ENCODE results near the gene TRNP1. TPM values are rescaled to one million over a fixed set of nuclear protein-coding genes. Genes with fewer than 3 reads are reported as not detected.
"Not testable (repeated sequence)": the region's sequence is repeated elsewhere in the genome, so short reads cannot be mapped to it uniquely, and the experiment has no call there.

Gene TRNP1
- total RNA-seq (2014; rRNA removed; shearing (Covaris generic)), result 1.1 and 2.1 TPM in 2 replicates
- polyA plus RNA-seq (2014; cell fraction: nucleus; rRNA removed), result 2.1 and 2.6 TPM in 2 replicates

DNA sequence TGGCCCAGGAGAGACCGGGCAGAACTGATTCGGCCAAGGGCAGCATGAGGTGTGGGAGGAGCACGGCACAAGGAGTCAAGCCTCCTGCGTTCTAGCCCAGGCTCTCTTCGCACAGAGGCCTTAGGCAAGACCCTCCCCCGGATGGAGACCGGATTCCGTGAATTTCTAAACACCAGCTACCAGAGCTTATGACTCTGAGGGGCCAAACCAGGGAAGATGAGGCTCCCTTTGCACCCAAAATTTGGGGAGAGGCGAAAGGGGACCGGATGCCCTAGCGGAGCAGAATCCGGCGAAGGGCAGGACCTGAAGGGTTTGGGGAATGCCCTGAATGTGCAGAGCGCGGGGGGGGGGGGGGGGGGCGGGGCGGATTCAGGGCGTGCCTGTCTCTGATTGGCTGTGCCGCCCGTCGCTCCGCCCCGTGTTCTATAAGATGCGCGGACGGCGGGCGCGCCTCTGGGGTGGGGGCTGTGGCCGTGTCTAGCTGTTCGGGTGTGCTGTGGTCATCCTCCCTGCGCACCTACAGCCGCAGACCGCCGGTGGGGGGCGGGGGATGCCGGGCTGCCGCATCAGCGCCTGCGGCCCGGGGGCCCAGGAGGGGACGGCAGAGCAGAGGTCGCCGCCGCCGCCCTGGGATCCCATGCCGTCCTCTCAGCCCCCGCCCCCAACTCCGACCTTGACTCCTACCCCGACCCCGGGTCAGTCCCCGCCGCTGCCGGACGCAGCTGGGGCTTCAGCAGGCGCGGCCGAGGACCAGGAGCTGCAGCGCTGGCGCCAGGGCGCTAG lies at the start of gene TRNP1:
TRNP1 (plus strand) TSS at position 456 of the 783 bp plus-strand sequence; CDS start at position 551, 95 bp downstream.
- peak; percentile 47 for DNase-seq (ENCODE audit: extremely low read depth, low read depth)

- no peak for DNase-seq (ENCODE audit: extremely low read depth, low read depth)
Measured at GRCh38 chr1:26945138-26945537, 48.4 kb upstream of the TRNP1 start.

DNA sequence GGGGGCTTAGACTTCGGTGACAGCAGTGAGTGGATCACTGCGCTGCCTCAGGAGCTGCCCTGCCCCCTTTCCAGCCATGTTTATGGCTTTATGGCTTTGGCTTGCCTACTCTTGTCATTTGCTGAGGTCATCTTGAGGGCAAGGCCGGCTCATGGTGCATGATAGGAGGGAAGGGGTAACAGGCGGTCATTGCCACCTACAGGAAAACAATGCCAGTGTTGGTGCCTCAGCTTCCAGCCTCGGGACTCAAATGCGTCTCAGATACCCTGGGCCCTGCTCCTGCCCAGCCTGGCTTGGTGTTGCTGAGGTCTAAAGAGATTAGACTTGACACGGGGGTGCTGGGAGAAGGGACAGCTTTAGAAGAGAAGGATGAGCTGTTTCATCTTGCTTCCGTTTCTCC lies 47.8 kb upstream of the TRNP1 start:
- no peak for DNase-seq (ENCODE audit: extremely low read depth, low read depth)

GRCh38 chr1:26946270-26946669 lies 47.2 kb upstream of the TRNP1 start:
- no peak for DNase-seq (ENCODE audit: extremely low read depth, low read depth)

DNA sequence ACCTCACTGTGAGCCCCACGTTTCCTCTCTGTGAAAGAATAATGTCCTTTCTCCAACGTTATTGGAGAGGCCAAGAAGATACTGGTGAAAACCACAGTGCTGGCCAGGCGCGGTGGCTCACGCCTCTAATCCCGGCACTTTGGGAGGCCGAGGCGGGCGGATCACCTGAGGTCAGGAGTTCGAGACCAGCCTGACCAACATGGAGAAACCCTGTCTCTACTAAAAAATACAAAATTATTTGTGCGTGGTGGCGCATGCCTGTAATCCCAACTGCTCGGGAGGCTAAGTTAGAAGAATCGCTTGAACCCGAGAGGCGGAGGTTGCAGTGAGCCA lies 44.8 kb upstream of the TRNP1 start:
- DNase-seq (ENCODE audit: extremely low read depth, low read depth), result not testable (repeated sequence)

- no peak for DNase-seq (ENCODE audit: extremely low read depth, low read depth)
Measured at GRCh38 chr1:26949266-26949925, 44.1 kb upstream of the TRNP1 start.

GRCh38 chr1:26949926-26950319 lies 43.6 kb upstream of the TRNP1 start:
- DNase-seq (ENCODE audit: extremely low read depth, low read depth), result no peak

DNA sequence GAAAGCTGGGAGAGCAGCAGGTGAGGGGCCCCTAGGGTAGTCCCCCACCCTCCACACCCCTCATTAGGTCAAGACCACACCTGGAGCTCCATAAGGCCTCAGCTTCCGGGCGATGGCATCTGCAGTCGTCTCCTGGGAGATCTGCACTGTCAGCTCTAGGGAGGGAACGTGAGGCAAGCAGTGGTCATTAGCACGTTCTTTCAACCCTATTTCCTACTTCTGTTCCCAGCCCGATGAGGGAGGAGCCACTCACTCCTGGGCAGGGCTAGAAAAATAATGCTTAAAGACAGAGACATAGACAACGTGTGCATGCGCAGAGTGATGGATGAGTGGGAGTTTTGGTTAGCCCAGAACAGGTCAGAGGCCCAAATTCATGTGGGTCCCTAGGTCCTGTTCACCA lies 42.9 kb upstream of the TRNP1 start:
- DNase-seq (ENCODE audit: extremely low read depth, low read depth), result no peak

GRCh38 chr1:26951216-26951615 lies 42.3 kb upstream of the TRNP1 start:
- no peak for DNase-seq (ENCODE audit: extremely low read depth, low read depth)

- DNase-seq (ENCODE audit: extremely low read depth, low read depth), result no peak
Measured at GRCh38 chr1:26951821-26952497, 41.5 kb upstream of the TRNP1 start.

- DNase-seq (ENCODE audit: extremely low read depth, low read depth), result no peak
Measured at GRCh38 chr1:26953374-26953773, 40.1 kb upstream of the TRNP1 start.

DNA sequence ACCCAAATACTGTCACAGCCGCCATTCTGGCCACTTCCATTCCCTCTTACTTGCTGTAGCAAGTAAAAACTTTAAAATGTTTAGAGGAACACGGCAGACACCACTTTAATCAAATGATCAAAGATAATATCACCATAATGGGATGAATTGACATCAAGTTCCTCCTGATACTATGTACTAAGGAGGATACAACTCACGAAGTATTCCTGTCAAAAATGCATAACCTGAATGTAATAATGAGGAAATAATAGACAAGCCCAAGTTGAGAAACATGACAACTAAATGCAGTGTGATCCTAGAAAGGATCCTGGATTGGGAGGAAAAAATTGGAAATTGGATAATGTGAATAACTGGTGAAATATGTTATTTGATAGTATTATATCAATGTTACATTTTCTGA lies 37.2 kb upstream of the TRNP1 start:
- DNase-seq (ENCODE audit: extremely low read depth, low read depth), result no peak

DNA sequence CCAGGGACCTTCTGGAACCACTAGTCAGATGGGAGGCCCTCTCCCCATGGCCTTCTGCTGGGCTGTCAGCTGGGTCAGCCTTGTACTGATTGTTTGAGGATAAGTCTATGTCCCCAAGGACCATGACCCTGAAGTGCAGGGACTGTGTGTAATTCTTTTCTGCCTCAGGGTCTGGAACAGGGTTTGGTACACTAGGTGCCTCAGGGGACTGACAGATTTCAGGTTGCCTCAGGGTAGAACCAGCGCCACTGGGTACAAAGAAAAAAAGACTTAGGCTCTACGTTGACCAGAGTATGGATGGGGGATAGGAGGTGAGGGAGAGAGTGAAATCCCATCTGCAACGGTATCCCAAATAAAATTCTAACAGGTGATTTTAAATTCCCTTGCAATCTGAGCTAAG lies 36.2 kb upstream of the TRNP1 start:
- no peak for DNase-seq (ENCODE audit: extremely low read depth, low read depth)

GRCh38 chr1:26959270-26959669 lies 34.2 kb upstream of the TRNP1 start:
- DNase-seq (ENCODE audit: extremely low read depth, low read depth), result no peak

- DNase-seq (ENCODE audit: extremely low read depth, low read depth), result no peak
Measured at GRCh38 chr1:26959722-26960624, 33.5 kb upstream of the TRNP1 start, which contains the start of gene KDF1. KDF1 (minus strand) TSS chr1:26960468; CDS start chr1:26952380, 8,088 bp downstream.

DNA sequence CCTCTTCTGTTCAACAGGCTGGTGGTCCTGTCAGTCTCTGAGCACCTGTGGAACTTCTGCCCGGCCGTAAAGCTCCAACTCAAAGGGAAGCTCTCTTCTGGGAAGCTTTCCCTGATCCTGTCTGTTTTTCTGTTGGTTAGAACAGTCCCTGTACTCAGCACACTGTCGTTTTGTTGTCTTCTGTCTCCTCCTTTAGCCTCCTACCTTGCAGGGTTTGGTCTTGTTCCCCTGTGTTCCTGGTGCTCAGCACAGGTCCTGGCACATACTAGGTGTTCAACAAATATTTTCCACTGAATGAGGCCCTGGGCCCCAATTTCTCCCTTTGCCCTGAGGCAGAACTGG lies 32.9 kb upstream of the TRNP1 start:
- DNase-seq (ENCODE audit: extremely low read depth, low read depth), result no peak

GRCh38 chr1:26961826-26962225 lies 31.7 kb upstream of the TRNP1 start:
- no peak for DNase-seq (ENCODE audit: extremely low read depth, low read depth)

DNA sequence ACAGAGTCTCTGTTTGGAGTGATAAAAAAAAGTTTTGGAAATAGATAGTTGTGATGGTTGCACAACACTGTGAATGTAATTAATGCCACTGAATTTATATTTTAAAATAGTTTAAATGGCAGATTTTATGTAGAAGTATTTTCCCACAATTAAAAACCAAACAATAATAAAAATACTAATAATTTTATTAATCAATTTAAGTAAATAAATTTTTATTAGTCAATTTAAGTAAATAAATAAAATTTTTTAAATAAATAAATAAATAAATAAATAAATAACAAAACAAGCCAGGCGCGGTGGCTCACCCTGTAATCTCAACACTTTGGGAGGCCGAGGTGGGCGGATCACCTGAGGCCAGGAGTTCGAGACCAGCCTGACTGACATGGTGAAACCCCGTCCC lies 28.3 kb upstream of the TRNP1 start:
- no peak for DNase-seq (ENCODE audit: extremely low read depth, low read depth)

DNA sequence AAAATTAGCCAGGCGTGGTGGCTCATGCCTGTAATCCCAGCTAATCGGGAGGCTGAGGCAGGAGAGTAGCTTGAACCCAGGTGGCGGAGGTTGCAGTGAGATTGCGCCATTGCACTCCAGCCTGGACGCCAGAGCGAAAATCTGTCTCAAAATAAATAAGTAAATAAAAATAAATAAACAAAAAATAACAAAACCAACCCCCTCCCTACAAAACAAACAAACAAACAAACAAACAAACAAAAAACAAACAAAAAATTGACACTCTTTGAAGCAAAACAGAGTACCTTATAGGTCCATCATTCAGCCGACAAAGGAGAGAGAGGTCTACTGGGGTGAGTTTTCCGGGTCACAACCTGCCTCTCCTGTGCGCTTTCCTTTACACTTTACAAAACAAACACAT lies 27.9 kb upstream of the TRNP1 start:
- no peak for DNase-seq (ENCODE audit: extremely low read depth, low read depth)

GRCh38 chr1:26970810-26971209 lies 22.7 kb upstream of the TRNP1 start:
- no peak for DNase-seq (ENCODE audit: extremely low read depth, low read depth)

DNA sequence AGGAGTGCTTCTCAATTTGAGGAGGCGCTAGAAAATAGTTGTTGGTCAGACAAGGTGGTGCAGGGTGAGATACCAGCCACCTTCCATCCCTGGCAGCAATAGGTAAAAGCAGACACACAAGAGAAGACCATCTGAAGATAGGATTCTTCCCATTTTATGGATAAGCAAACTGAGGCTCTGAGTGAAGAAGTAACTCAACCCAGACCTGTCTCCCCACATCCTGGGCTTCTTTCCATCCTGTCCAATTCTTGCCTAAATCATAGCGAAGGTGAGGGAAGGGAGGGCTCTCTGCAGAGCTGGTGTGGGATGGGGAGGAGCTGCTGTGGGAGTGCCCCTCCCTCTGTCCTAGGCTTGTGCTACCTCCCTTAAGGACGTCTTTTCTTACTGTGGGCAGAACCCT lies 21.9 kb upstream of the TRNP1 start:
- no peak for DNase-seq (ENCODE audit: extremely low read depth, low read depth)

Data from NCI-H460 (cell line).